RPMI8226 (cell line): ENCODE results near the gene YWHAH.

Source experiments
- DNase-seq: peaks from one replicate; pipeline ENCODE4 v3.0.0-alpha.2; 2015

Gene YWHAH

GRCh38 chr22:31983911-31984656 lies 39.7 kb downstream of the YWHAH start:
- no peak for DNase-seq

GRCh38 chr22:31987218-31987617 lies 42.9 kb downstream of the YWHAH start:
- no peak for DNase-seq

- DNase-seq = no peak
Observed at GRCh38 chr22:31991102-31991839, 46.9 kb downstream of the YWHAH start.

GRCh38 chr22:31995046-31995445 lies 50.7 kb downstream of the YWHAH start:
- no peak for DNase-seq

- DNase-seq = no peak
Observed at GRCh38 chr22:31995807-31996206, 51.5 kb downstream of the YWHAH start.

- DNase-seq = no peak
Observed at GRCh38 chr22:31998784-31999385, 54.5 kb downstream of the YWHAH start.

GRCh38 chr22:32000181-32000580 lies 55.8 kb downstream of the YWHAH start:
- no peak for DNase-seq

- DNase-seq = no peak
Observed at GRCh38 chr22:32005453-32005852, 61.1 kb downstream of the YWHAH start.
